Uterus (tissue), 2 donors: ENCODE measurements around the gene INSC.

Experiments used
- POLR2A ChIP-seq, 2 donors: fragments of 450-650 bp; IDR thresholded peaks; one replicate each; pipeline ENCODE4 v1.6.1; 2016; ENCODE audit warnings: antibody characterized with exemption in 2 of 2, mild to moderate bottlenecking in 1 of 2, moderate library complexity in 1 of 2
- TF ChIP-seq, protein P1 (sequence below), 4 experiments: fragments of 200-600 bp in 2 of 4; fragments of 450-650 bp in 2 of 4; sonication (generic) in 2 of 4; IDR thresholded peaks; one replicate each; pipeline ENCODE4 v1.5.1; 2016 to 2019; ENCODE audit warnings: antibody characterized with exemption in 4 of 4, mild to moderate bottlenecking in 2 of 4, moderate library complexity in 1 of 4

GRCh38 chr11:15093432-15093831, 21.3 kb upstream of the INSC start:
- TF ChIP-seq, protein P1, sequence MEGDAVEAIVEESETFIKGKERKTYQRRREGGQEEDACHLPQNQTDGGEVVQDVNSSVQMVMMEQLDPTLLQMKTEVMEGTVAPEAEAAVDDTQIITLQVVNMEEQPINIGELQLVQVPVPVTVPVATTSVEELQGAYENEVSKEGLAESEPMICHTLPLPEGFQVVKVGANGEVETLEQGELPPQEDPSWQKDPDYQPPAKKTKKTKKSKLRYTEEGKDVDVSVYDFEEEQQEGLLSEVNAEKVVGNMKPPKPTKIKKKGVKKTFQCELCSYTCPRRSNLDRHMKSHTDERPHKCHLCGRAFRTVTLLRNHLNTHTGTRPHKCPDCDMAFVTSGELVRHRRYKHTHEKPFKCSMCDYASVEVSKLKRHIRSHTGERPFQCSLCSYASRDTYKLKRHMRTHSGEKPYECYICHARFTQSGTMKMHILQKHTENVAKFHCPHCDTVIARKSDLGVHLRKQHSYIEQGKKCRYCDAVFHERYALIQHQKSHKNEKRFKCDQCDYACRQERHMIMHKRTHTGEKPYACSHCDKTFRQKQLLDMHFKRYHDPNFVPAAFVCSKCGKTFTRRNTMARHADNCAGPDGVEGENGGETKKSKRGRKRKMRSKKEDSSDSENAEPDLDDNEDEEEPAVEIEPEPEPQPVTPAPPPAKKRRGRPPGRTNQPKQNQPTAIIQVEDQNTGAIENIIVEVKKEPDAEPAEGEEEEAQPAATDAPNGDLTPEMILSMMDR (IDR thresholded peaks at IDR 0.05), result no peak
- no peak for TF ChIP-seq POLR2A (IDR thresholded peaks at IDR 0.05)
